ENCODE data around the gene ANAPC5.

The ANAPC5 gene

DNA sequence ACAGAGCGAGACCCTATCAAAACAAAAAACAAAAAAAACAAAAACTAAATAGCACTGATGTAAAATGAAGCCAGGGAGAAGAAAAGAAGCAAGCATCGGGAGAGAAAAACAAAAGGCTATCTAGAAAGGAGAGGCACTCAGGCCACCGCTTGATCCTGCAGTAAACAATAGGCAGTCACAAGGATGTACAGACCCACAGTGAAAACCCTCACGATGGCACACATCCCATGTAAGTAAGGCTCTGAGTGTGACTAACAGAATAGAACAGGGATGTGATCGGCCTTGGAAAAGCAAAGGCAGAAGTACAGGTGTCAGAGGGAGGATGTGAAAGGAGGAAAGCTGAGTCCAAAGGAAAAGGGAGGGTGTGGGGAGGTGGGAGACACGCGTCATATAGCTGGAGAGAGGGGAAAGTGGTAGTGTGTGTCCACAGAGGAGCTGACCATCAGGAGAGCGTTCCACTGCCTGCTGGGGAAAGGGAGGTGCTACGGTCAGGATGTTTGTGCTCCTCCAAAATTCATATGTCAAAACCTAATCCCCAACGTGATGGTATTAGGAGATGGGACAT lies 87.2 kb downstream of the ANAPC5 start:
- H3K27me3 ChIP-seq (ENCODE audit: control insufficient read depth, low read length) = no peaks in the 10 kb centered on the region
- TF ChIP-seq, protein P1, sequence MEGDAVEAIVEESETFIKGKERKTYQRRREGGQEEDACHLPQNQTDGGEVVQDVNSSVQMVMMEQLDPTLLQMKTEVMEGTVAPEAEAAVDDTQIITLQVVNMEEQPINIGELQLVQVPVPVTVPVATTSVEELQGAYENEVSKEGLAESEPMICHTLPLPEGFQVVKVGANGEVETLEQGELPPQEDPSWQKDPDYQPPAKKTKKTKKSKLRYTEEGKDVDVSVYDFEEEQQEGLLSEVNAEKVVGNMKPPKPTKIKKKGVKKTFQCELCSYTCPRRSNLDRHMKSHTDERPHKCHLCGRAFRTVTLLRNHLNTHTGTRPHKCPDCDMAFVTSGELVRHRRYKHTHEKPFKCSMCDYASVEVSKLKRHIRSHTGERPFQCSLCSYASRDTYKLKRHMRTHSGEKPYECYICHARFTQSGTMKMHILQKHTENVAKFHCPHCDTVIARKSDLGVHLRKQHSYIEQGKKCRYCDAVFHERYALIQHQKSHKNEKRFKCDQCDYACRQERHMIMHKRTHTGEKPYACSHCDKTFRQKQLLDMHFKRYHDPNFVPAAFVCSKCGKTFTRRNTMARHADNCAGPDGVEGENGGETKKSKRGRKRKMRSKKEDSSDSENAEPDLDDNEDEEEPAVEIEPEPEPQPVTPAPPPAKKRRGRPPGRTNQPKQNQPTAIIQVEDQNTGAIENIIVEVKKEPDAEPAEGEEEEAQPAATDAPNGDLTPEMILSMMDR (IDR thresholded peaks at IDR 0.05; ENCODE audit: low read depth, low read length, poor library complexity, severe bottlenecking) = no peak
- TF ChIP-seq EZH2phosphoT487 (IDR thresholded peaks at IDR 0.05; ENCODE audit: borderline replicate concordance, low read length) = no peak
- H3K27ac ChIP-seq (ENCODE audit: low read depth, low read length) = no peak overlapping the region
- H3K4me3 ChIP-seq (ENCODE audit: low read length) = no peak overlapping the region
- no peaks in the 10 kb centered on the region for H3K9me2 ChIP-seq (replicated peaks; ENCODE audit: control insufficient read depth, low read length)
- no peaks in the 10 kb centered on the region for H3K4me1 ChIP-seq (ENCODE audit: control insufficient read depth, low read length)
- no peaks in the 10 kb centered on the region for H4K20me1 ChIP-seq (ENCODE audit: control insufficient read depth, insufficient read depth, low read depth, low read length)
- no peaks in the 10 kb centered on the region for H3F3A ChIP-seq (ENCODE audit: control insufficient read depth, insufficient read depth)
- H3K36me3 ChIP-seq (ENCODE audit: control insufficient read depth, low read length) = peaks cover 33% of the 10 kb centered on the region
- H3K4me2 ChIP-seq (ENCODE audit: low read length) = no peak overlapping the region
- H3K79me2 ChIP-seq (ENCODE audit: control insufficient read depth, low read length) = no peaks in the 10 kb centered on the region
- no peaks in the 10 kb centered on the region for H3K9me3 ChIP-seq (ENCODE audit: control insufficient read depth, insufficient read depth, low read length)

DNA sequence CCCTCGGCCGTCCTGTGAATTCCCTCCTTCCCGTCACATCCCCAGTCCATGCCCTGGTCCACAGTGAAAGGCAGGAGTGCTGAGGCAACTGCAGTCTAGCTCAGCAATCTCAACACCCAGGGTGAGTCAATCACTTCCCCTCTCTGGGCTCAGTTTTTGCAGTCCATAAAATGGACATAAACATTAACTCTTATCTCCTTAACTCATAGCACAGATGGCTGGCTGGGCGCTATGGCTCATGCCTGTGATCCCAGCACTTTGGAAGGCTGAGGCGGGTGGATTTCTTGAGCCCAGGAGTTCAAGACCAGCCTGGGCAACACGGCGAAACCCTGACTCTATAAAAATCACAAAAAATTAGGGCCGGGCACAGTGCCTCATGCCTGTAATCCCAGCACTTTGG lies 88.1 kb downstream of the ANAPC5 start:
- Histone ChIP-seq H3K4me2 (ENCODE audit: low read length) (no peak overlapping the region), H3K27ac (ENCODE audit: low read depth, low read length) (no peak overlapping the region), H3K4me1 (ENCODE audit: control insufficient read depth, low read length) (no peaks in the 10 kb centered on the region), H4K20me1 (ENCODE audit: control insufficient read depth, insufficient read depth, low read depth, low read length) (no peaks in the 10 kb centered on the region), H3K4me3 (ENCODE audit: low read length) (no peak overlapping the region), H3K36me3 (ENCODE audit: control insufficient read depth, low read length) (peaks cover 33% of the 10 kb centered on the region), H3F3A (ENCODE audit: control insufficient read depth, insufficient read depth) (no peaks in the 10 kb centered on the region), H3K27me3 (ENCODE audit: control insufficient read depth, low read length) (no peaks in the 10 kb centered on the region), H3K9me2 (replicated peaks; ENCODE audit: control insufficient read depth, low read length) (no peaks in the 10 kb centered on the region), H3K9me3 (ENCODE audit: control insufficient read depth, insufficient read depth, low read length) (no peaks in the 10 kb centered on the region), H3K79me2 (ENCODE audit: control insufficient read depth, low read length) (no peaks in the 10 kb centered on the region)
- TF ChIP-seq, protein P1 (IDR thresholded peaks at IDR 0.05; ENCODE audit: low read depth, low read length, poor library complexity, severe bottlenecking) = no peak

DNA sequence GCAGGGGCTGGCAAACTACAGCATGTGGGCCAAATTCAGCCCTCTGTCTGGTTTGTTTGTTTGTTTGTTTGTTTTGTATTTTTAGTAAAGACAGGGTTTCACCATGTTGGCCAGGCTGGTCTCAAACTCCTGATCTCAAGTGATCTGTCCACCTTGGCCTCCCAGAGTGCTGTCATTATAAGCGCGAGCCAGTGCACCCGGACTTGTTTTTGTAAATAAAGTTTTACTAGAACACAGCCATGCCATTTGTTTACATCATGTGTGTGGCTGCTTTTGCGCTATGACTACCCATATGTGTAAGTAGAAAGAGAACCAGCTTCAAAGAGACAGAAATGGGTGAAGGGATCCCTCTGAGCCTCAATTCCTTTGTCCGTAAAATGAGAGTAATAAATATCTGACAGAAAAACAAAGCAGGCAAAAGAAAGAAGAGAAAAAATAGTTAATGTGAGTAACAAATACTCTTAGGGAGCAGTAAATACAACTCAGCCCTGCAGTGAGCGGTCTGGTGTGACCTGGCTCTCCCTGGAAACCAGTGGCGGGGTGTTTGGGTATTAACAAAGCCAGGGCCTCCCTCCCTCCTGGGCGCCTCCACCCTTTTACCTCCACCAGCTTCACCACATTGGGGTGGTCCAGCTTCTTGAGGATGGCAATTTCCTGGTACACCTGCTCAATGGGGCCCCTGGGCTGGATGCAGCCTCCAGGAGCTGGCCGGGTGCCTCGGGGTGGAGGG lies 88.8 kb downstream of the ANAPC5 start:
- no peak overlapping the region for H3K4me2 ChIP-seq (ENCODE audit: low read length)
- no peak overlapping the region for H3K4me3 ChIP-seq (ENCODE audit: low read length)
- H3K9me3 ChIP-seq (ENCODE audit: control insufficient read depth, insufficient read depth, low read length) = no peaks in the 10 kb centered on the region
- H4K20me1 ChIP-seq (ENCODE audit: control insufficient read depth, insufficient read depth, low read depth, low read length) = no peaks in the 10 kb centered on the region
- no peak for TF ChIP-seq EZH2phosphoT487 (IDR thresholded peaks at IDR 0.05; ENCODE audit: borderline replicate concordance, low read length)
- TF ChIP-seq, protein P1 (IDR thresholded peaks at IDR 0.05; ENCODE audit: low read depth, low read length, poor library complexity, severe bottlenecking) = no peak
- H3K36me3 ChIP-seq (ENCODE audit: control insufficient read depth, low read length) = peaks cover 28% of the 10 kb centered on the region
- no peaks in the 10 kb centered on the region for H3K27me3 ChIP-seq (ENCODE audit: control insufficient read depth, low read length)
- H3K9me2 ChIP-seq (replicated peaks; ENCODE audit: control insufficient read depth, low read length) = no peaks in the 10 kb centered on the region
- H3K79me2 ChIP-seq (ENCODE audit: control insufficient read depth, low read length) = no peaks in the 10 kb centered on the region
- H3K4me1 ChIP-seq (ENCODE audit: control insufficient read depth, low read length) = no peaks in the 10 kb centered on the region
- H3K27ac ChIP-seq (ENCODE audit: low read depth, low read length) = no peak overlapping the region
- H3F3A ChIP-seq (ENCODE audit: control insufficient read depth, insufficient read depth) = no peaks in the 10 kb centered on the region

Measured in DOHH2 (cell line).